GM08714 (cell line): Measurements from ENCODE around the gene SLITRK6.

Experiments used
- H3K4me3 ChIP-seq: fragments of 200-500 bp; sonication (Bioruptor generic); 2 replicates; pipeline ENCODE4 v1.5.1; 2014; ENCODE audit warnings: mild to moderate bottlenecking, low read length, inconsistent platforms
- ZNF274 ChIP-seq: IDR thresholded peaks from 2 replicates; pipeline ENCODE4 v1.6.1; 2012; ENCODE audit warnings: mild to moderate bottlenecking, low read depth, low read length

Gene SLITRK6

GRCh38 chr13:85799097-85799582, at the start of gene SLITRK6:
TSS of gene SLITRK6 (minus strand) at chr13:85799419. CDS start at chr13:85796508, 2,911 bp downstream.
- no peak within 1 kb of the TSS for H3K4me3 ChIP-seq
- TF ChIP-seq ZNF274, result no peak

GRCh38 chr13:85847012-85847411, 47.8 kb upstream of the SLITRK6 start:
- H3K4me3 ChIP-seq, result no peak overlapping the region
- TF ChIP-seq ZNF274, result no peak

DNA sequence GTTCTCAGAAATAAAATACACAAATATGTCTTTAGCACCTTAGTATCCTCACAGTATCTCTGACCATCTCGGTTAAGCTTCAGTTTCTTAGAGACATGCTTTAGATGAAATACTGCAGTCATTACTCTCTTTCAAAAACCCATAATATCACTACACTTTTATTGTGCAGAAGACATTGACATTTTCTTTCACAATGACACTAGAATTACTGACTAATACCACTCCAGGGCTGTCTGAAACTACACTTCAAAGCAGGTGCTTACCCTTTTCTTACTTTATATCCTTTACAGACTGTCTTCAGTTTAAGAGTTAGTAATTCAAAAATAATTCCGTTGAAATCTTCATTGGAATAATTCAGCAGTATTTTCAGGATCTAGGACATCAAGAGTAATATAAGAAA, 42.2 kb upstream of the SLITRK6 start:
- H3K4me3 ChIP-seq, result no peak overlapping the region
- no peak for TF ChIP-seq ZNF274

GRCh38 chr13:85833921-85834320, 34.7 kb upstream of the SLITRK6 start:
- no peak overlapping the region for H3K4me3 ChIP-seq
- TF ChIP-seq ZNF274, result no peak

DNA sequence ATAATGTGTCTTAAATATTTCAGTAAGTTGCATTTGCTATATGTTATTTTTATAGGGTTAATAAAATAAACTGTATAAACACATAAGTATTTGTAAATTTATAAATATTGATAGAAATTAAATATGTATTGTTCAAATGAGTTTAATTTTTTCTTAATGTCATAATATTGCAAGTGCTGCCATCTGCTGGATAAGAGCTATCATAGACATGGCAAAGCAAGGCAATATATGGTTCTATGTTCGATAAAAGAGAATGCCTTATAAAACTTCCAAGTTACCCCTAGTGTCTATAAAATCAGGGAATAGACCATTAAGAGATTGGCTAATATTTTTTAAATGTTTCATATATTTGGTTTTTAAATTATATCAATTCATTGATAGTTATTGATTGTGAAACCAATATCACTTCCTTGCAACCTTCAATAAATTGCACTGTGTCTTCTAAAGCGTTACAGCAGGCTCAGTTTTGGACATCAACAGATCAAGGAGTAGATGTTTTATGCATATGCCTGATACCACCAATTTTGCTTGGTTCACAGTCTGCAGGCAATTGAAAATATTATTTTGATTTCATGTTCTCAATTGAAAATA, 29.0 kb upstream of the SLITRK6 start:
- H3K4me3 ChIP-seq, result no peak overlapping the region

DNA sequence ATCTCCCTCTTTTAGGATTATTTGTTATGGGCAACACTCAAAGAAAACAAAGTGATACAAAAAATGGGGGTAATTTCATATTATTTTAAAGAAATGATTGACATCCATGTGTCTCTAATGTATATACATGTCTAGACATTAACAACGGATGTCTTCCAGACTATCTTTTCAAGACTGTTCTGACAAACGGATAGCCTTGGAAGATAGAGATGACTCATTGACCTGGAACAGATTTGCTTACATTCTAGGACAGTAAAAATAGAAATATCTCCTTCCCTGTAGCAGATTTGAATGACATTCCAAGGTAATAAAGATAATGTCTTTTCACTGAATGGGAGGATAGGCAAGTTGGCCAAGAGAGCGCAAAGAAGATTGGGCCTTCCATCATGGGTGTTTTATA, 26.2 kb upstream of the SLITRK6 start:
- no peak overlapping the region for H3K4me3 ChIP-seq
- TF ChIP-seq ZNF274, result no peak

More for the DNA sequence above, 29.0 kb upstream of the SLITRK6 start:
- no peak for TF ChIP-seq ZNF274

DNA sequence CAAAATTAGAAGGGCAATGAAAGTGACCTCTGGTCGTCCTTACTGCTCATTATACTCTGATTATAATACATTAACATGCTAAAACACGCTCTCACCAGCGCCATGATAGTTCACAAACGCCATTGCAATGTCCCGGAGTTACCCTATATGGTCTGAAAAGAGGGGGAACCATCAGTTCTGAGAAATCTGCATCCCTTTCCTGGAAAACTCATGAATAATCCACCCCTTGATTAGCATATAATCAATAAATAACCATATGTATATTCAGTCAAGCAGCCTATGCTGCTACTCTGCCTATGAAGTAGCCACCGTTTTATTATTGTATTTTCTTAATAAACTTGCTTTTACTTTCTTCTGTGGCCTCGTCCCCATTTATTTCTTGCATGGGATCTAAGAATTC, 24.6 kb upstream of the SLITRK6 start:
- H3K4me3 ChIP-seq, result no peak overlapping the region
- TF ChIP-seq ZNF274, result no peak

DNA sequence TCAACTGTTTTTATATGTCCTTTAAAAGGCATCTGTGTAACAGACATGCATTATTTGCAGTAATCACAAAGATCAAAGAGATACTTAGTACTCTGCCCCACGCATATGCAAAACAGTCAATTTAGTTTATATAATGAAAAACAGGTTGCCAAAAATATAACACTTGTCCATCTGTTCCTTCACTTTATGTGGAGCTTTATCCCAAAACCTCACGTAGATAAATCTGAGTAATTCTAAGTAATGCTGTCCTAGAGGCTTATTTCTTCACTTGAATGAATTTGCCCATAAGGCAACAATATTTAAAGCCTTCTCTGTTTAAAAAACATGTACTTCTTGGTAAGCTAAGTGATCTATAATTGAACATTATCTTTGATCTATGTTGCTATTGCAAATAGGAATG, 20.3 kb upstream of the SLITRK6 start:
- no peak for TF ChIP-seq ZNF274
- H3K4me3 ChIP-seq, result no peak overlapping the region

DNA sequence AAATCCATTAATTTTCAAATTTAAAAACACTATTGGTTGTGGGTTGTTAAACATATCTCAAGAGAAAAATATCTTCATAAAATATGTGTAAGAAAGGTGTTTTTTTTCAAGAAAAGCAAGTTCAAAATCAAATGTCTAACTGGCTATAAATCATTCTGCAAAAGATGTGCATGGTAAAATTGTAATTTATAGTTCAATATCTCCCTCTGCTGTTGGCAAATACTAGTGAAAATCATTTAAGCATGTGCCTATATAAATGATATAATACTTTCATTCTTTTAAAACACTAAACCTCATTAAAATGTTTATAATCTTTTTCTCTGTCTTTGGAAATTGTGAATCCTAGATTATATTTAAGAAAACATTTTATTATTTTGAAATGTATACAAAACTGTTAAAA, 17.2 kb upstream of the SLITRK6 start:
- no peak for TF ChIP-seq ZNF274
- no peak overlapping the region for H3K4me3 ChIP-seq

DNA sequence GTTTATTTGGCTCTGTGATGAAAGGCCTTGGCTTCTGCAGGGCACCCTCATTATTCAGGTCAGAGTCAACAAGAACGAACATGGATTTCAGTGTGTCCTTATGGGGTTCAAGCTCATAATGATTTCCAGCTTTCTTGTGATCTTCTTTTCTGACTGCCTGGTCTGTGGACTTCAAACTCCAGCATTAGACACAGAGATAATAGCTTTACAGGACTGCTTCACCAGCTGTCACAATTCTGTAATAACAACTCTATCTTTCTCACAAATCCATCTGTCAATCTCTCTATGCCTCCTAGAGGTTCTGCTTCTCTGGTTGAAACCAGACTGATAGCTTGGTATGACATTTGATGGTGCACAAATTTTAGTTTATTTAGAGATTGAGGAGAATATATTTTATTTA, 13.1 kb upstream of the SLITRK6 start:
- H3K4me3 ChIP-seq, result no peak overlapping the region
- TF ChIP-seq ZNF274, result no peak

GRCh38 chr13:85808811-85809210, 9.6 kb upstream of the SLITRK6 start:
- no peak overlapping the region for H3K4me3 ChIP-seq
- TF ChIP-seq ZNF274, result no peak

- H3K4me3 ChIP-seq, result no peak overlapping the region
Observed at GRCh38 chr13:85806553-85807175, 7.4 kb upstream of the SLITRK6 start.

GRCh38 chr13:85798556-85798955, 663 bp downstream of the SLITRK6 start:
- no peak overlapping the region for H3K4me3 ChIP-seq
- no peak for TF ChIP-seq ZNF274

More at GRCh38 chr13:85806553-85807175, 7.4 kb upstream of the SLITRK6 start:
- no peak for TF ChIP-seq ZNF274

DNA sequence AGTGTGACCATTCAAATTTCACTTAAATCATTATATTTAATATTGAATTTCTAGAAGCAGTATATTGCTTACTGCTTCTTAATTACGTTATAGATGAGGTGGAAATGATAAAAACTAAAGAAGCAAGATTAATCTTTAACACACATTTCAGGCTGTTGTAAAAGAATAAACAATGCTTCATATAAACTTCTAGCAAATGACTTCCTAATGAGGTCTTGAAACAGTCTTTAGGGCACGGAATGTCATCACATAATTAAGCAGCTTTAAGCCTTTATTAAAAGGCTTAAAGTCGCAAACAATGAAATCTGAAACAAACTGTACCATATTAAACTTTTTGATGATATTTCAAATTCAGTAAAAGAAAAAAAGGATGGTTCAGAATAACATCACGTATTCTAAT, 1.9 kb downstream of the SLITRK6 start:
- H3K4me3 ChIP-seq, result no peak overlapping the region
- no peak for TF ChIP-seq ZNF274

DNA sequence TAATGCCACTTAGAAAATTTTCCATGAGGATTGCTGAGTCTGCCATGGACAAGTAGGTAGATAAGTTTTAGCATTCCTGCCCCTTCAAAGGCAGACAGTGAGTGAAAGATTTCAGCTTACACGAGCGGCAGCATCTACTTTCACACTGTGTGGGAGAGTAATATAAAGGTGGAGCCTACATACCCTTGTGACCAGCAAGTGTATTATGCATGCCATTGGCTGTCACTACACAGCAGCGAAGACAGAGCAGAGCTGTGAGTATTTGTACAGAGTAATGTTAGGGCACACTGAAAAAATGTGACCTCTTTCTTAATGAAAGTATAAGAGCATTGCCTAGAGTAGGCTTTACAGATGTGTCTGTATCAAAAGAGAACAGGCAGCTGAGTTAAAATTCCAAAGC, 14.0 kb downstream of the SLITRK6 start:
- no peak overlapping the region for H3K4me3 ChIP-seq
- no peak for TF ChIP-seq ZNF274

GRCh38 chr13:85772367-85772766, 26.9 kb downstream of the SLITRK6 start:
- TF ChIP-seq ZNF274, result no peak
- H3K4me3 ChIP-seq, result no peak overlapping the region

- H3K4me3 ChIP-seq, result no peak overlapping the region
- TF ChIP-seq ZNF274, result no peak
Observed at GRCh38 chr13:85771856-85772255, 27.4 kb downstream of the SLITRK6 start.
